NCI-H526 (cell line): ENCODE results near the gene NPY2R.

ENCODE experiments used
- DNase-seq, 2 experiments: peaks; one replicate each; lab custom pipeline; 2025; lab: John Stamatoyannopoulos, UW

NPY2R gene

GRCh38 chr4:155249016-155249566 lies 40.7 kb downstream of the NPY2R start:
- peak; percentile 48 to 51 for DNase-seq

DNA sequence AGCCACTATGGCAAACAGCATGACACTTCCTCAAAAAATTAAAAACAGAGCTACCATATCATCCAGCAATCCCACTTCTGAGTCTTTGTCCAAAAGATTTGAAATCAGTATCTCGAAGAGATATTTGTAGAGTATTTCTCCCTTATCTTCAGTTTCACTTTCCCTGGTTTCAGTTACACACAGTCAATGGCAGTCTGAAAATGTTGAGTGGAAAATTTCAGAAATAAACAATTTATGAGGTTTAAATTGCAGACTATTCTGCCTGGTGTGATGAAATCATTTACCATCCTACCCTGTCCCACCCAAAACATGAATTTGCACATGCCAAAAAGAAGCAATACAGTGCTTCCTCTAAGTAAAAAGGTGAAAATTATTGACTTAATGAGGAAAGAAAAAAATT lies 43.9 kb downstream of the NPY2R start:
- no peak for DNase-seq

DNA sequence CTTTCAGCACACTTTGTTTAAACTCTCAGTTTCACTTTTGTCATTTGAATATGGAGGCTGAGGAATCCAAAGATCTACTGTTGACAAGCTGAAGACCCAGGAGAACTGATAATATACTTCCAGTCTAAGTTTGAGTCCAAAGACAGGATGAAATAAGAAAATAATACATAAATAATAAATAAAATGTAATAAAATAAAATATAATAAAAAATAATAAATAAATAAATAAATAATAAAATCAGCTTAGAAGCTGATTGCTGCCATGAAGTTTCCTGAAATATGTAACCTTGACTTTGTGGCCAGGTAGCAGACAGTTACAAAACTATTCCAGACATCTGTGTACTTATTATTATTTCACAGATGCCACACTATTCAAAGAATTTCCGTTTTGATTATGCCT lies 55.0 kb downstream of the NPY2R start:
- DNase-seq: no peak

DNA sequence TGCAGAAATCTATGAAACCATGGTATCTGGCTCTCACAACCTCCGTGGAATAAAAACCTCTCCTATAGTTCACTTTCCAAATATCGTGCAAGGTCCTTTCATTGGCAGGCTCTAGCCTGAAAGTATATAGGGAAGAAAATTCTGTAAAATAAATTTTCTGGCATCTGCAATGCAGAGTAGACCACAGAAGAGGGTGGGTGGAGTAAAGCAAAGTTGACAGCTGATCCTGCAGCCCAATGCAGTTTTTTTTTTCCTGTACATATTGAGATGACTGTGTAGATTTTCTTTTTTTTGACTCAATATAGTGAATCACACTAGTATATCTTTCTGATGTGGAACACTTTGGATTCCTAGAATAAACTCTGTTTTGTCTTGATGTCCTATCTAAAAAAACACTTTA lies 56.7 kb downstream of the NPY2R start:
- DNase-seq: no peak
